HepG2 (cell line): ENCODE measurements around the gene BPHL. TPM values are rescaled to one million over a fixed set of nuclear protein-coding genes. Genes with fewer than 3 reads are reported as not detected.
A peak's percentile ranks its signal among the peaks of the same experiment; 100 is the strongest.

Experiments used
- DMAP1 ChIP-seq: IDR thresholded peaks from 2 replicates; pipeline ENCODE4 v1.6.1; 2016
- FUBP1 ChIP-seq: sonication (generic); formaldehyde crosslinking; IDR thresholded peaks from 2 replicates; pipeline ENCODE4 v1.5.1; 2020; ENCODE audit warnings: missing genetic modification reagents, mild to moderate bottlenecking, borderline replicate concordance
- HNF1B ChIP-seq: sonication (generic); formaldehyde crosslinking; IDR thresholded peaks from 2 replicates; pipeline ENCODE4 v1.5.1; 2020; ENCODE audit warnings: mild to moderate bottlenecking, moderate library complexity, missing genetic modification reagents
- MATR3 ChIP-seq: sonication (generic); formaldehyde crosslinking; IDR thresholded peaks from 2 replicates; pipeline ENCODE4 v1.4.0; 2020; ENCODE audit warnings: missing genetic modification reagents
- MXD4 ChIP-seq: IDR thresholded peaks from 2 replicates; pipeline ENCODE4 v1.6.1; 2016; ENCODE audit warnings: mild to moderate bottlenecking, missing biosample characterization, missing genetic modification reagents
- MYPOP ChIP-seq: sonication (generic); formaldehyde crosslinking; IDR thresholded peaks from 2 replicates; pipeline ENCODE4 v1.8.1; 2023; ENCODE audit warnings: mild to moderate bottlenecking, moderate library complexity, missing genetic modification reagents
- NR2C2 ChIP-seq: sonication (generic); formaldehyde crosslinking; IDR thresholded peaks from 2 replicates; pipeline ENCODE4 v1.4.0; 2020; ENCODE audit warnings: missing genetic modification reagents, mild to moderate bottlenecking, moderate library complexity, borderline replicate concordance
- POLR2A ChIP-seq, 2 experiments: IDR thresholded peaks; 2 replicates each; pipeline ENCODE4 v1.6.1; 2011; ENCODE audit warnings: low read depth in 2 of 2, low read length in 2 of 2, mild to moderate bottlenecking in 1 of 2, moderate library complexity in 1 of 2; ENCODE audit not compliant: insufficient read depth in 1 of 2
- RBAK ChIP-seq: sonication (generic); formaldehyde crosslinking; IDR thresholded peaks from 2 replicates; pipeline ENCODE4 v1.5.1; 2020; ENCODE audit warnings: mild to moderate bottlenecking, missing genetic modification reagents
- RBM39 ChIP-seq: fragments of 200-400 bp; formaldehyde crosslinking; IDR thresholded peaks from one replicate; pipeline ENCODE4 v1.6.1; 2018; ENCODE audit warnings: antibody characterized with exemption, mild to moderate bottlenecking, low read depth, low read length; ENCODE audit not compliant: poor library complexity, severe bottlenecking
- RCOR2 ChIP-seq: IDR thresholded peaks from 2 replicates; pipeline ENCODE4 v1.6.1; 2016; ENCODE audit warnings: missing biosample characterization, missing genetic modification reagents
- SP140L ChIP-seq: sonication (generic); formaldehyde crosslinking; IDR thresholded peaks from 2 replicates; pipeline ENCODE4 v1.4.0; 2020; ENCODE audit warnings: missing genetic modification reagents, borderline replicate concordance
- ZNF253 ChIP-seq: sonication (generic); formaldehyde crosslinking; IDR thresholded peaks from 2 replicates; pipeline ENCODE4 v1.8.0; 2022; ENCODE audit warnings: mild to moderate bottlenecking, missing genetic modification reagents, borderline replicate concordance
- ZNF512B ChIP-seq: sonication (generic); formaldehyde crosslinking; IDR thresholded peaks from 2 replicates; pipeline ENCODE4 v1.5.1; 2020; ENCODE audit warnings: missing genetic modification reagents, mild to moderate bottlenecking, borderline replicate concordance
- ZNF747 ChIP-seq: sonication (generic); formaldehyde crosslinking; IDR thresholded peaks from 2 replicates; pipeline ENCODE4 v1.8.1; 2023; ENCODE audit warnings: missing genetic modification reagents, mild to moderate bottlenecking, borderline replicate concordance
- ZNF878 ChIP-seq: sonication (generic); formaldehyde crosslinking; IDR thresholded peaks from 2 replicates; pipeline ENCODE4 v1.8.1; 2023; ENCODE audit warnings: mild to moderate bottlenecking, missing genetic modification reagents, moderate library complexity
- polyA plus RNA-seq, 8 experiments: library from polyadenylated mRNA; depleted of rRNA in 3 of 8; stranded (reverse) in 7 of 8; unstranded in 1 of 8; fragments of >200 nt; fragmentation: Illumina TruSeq in 4 of 8; extraction: Trizol in 4 of 8; gene quantifications; 2 replicates each; pipeline versions ENCODE4 v1.2.1 to v1.2.3, GENCODE V29; 2011 to 2016; ENCODE audit warnings: low read depth in 4 of 8, missing spikeins in 1 of 8, mixed read lengths in 1 of 8; ENCODE audit not compliant: insufficient read depth in 1 of 8
- total RNA-seq, 5 experiments: library from RNA; depleted of rRNA; stranded (reverse); fragments of >200 nt; fragmentation: Illumina TruSeq; extraction: Trizol; gene quantifications; 2 replicates each; pipeline ENCODE4 v1.2.3, GENCODE V29; 2016; ENCODE audit warnings: low read depth in 1 of 5

BPHL gene
- total and polyA plus RNA-seq, 2 of the 13 experiments (the other 11 are each of a cell fraction or from before 2014, with no cell fraction given): 37.8 to 39.5 TPM

- TF ChIP-seq HNF1B (CRISPR knock-in tag): peak; percentile 87
- peak; percentile 46; the same call in 1 of the 2 replicates for TF ChIP-seq NR2C2 (CRISPR knock-in tag)
- TF ChIP-seq RBM39: peak; percentile 44
- TF ChIP-seq ZNF253 (CRISPR knock-in tag): no peak
- TF ChIP-seq ZNF512B (CRISPR knock-in tag): peak; percentile 91; the same call in 1 of the 2 replicates
- TF ChIP-seq RBAK (CRISPR knock-in tag): peak; percentile 80
- peak; percentile 73; the same call in 1 of the 2 replicates for TF ChIP-seq DMAP1
- TF ChIP-seq RCOR2 (CRISPR knock-in tag): peak; percentile 92; the same call in 1 of the 2 replicates
- TF ChIP-seq MATR3 (CRISPR knock-in tag): no peak
- peak; percentile 47; the same call in 1 of the 2 replicates for TF ChIP-seq FUBP1 (CRISPR knock-in tag)
- peak; percentile 44; the same call in 1 of the 2 replicates for TF ChIP-seq SP140L (CRISPR knock-in tag)
- peak; percentile 74; the same call in 1 of the 2 replicates for TF ChIP-seq ZNF747
- TF ChIP-seq POLR2A (IDR thresholded peaks at IDR 0.05; ENCODE audit: insufficient read depth in 1 of 2, low read depth in 2 of 2, low read length in 2 of 2): peak; percentile 40 to 44; a peak in 1 of 4 replicates
- peak; percentile 68 for TF ChIP-seq MXD4
- TF ChIP-seq ZNF878 (CRISPR knock-in tag): peak; percentile 95
- TF ChIP-seq MYPOP (CRISPR knock-in tag): peak; percentile 86
Observed at GRCh38 chr6:3139090-3139903, 20.8 kb downstream of the BPHL start (continued).
